Measurements from ENCODE around the gene CLDN14.
A peak's percentile ranks its signal among the peaks of the same experiment; 100 is the strongest.
"Not testable (repeated sequence)": the region's sequence is repeated elsewhere in the genome, so short reads cannot be mapped to it uniquely, and the experiment has no call there.

Gene CLDN14

GRCh38 chr21:36477559-36477958 lies 2.4 kb downstream of the CLDN14 start:
- in situ Hi-C loops (cut with HindIII; ENCODE audit: low pct_unique_long_range_greater_than_20kb, low sequenced_read_pairs) = no loop called here
- no peak for TF ChIP-seq JUND (IDR thresholded peaks at IDR 0.05; ENCODE audit: low read depth)
- DNase-seq (ENCODE audit: low read depth in 1 of 2, low spot score in 1 of 2) = no peak

- DNase-seq (ENCODE audit: low read depth in 1 of 2, low spot score in 1 of 2) = no peak
- in situ Hi-C loops (cut with HindIII; ENCODE audit: low pct_unique_long_range_greater_than_20kb, low sequenced_read_pairs) = no loop called here
- no peak for TF ChIP-seq JUND (IDR thresholded peaks at IDR 0.05; ENCODE audit: low read depth)
Measured at GRCh38 chr21:36477001-36477400, 2.9 kb downstream of the CLDN14 start.

GRCh38 chr21:36476541-36476940 lies 3.4 kb downstream of the CLDN14 start:
- in situ Hi-C loops (cut with HindIII; ENCODE audit: low pct_unique_long_range_greater_than_20kb, low sequenced_read_pairs); DNase-seq (ENCODE audit: low read depth in 1 of 2, low spot score in 1 of 2): not testable (repeated sequence)

GRCh38 chr21:36474591-36474990 lies 5.3 kb downstream of the CLDN14 start:
- in situ Hi-C loops (cut with HindIII; ENCODE audit: low pct_unique_long_range_greater_than_20kb, low sequenced_read_pairs) = no loop called here
- DNase-seq (ENCODE audit: low read depth in 1 of 2, low spot score in 1 of 2) = no peak
- no peak for TF ChIP-seq JUND (IDR thresholded peaks at IDR 0.05; ENCODE audit: low read depth)

GRCh38 chr21:36473203-36473602 lies 6.7 kb downstream of the CLDN14 start:
- no peak for TF ChIP-seq JUND (IDR thresholded peaks at IDR 0.05; ENCODE audit: low read depth)
- in situ Hi-C loops (cut with HindIII; ENCODE audit: low pct_unique_long_range_greater_than_20kb, low sequenced_read_pairs) = no loop called here
- DNase-seq (ENCODE audit: low read depth in 1 of 2, low spot score in 1 of 2) = no peak

GRCh38 chr21:36472377-36472776 lies 7.5 kb downstream of the CLDN14 start:
- no peak for TF ChIP-seq JUND (IDR thresholded peaks at IDR 0.05; ENCODE audit: low read depth)
- DNase-seq (ENCODE audit: low read depth in 1 of 2, low spot score in 1 of 2) = no peak
- in situ Hi-C loops (cut with HindIII; ENCODE audit: low pct_unique_long_range_greater_than_20kb, low sequenced_read_pairs) = no loop called here

GRCh38 chr21:36471254-36471723 lies 8.6 kb downstream of the CLDN14 start:
- TF ChIP-seq JUND (IDR thresholded peaks at IDR 0.05; ENCODE audit: low read depth) = no peak
- in situ Hi-C loops (cut with HindIII; ENCODE audit: low pct_unique_long_range_greater_than_20kb, low sequenced_read_pairs) = no loop called here
- DNase-seq (ENCODE audit: low read depth in 1 of 2, low spot score in 1 of 2) = no peak

GRCh38 chr21:36470294-36470693 lies 9.6 kb downstream of the CLDN14 start:
- TF ChIP-seq JUND (IDR thresholded peaks at IDR 0.05; ENCODE audit: low read depth) = no peak
- in situ Hi-C loops (cut with HindIII; ENCODE audit: low pct_unique_long_range_greater_than_20kb, low sequenced_read_pairs) = no loop called here
- no peak for DNase-seq (ENCODE audit: low read depth in 1 of 2, low spot score in 1 of 2)

- in situ Hi-C loops (cut with HindIII; ENCODE audit: low pct_unique_long_range_greater_than_20kb, low sequenced_read_pairs) = no loop called here
- no peak for DNase-seq (ENCODE audit: low read depth in 1 of 2, low spot score in 1 of 2)
- TF ChIP-seq JUND (IDR thresholded peaks at IDR 0.05; ENCODE audit: low read depth) = no peak
Measured at GRCh38 chr21:36466061-36466511, 13.8 kb downstream of the CLDN14 start.

GRCh38 chr21:36465478-36465877 lies 14.4 kb downstream of the CLDN14 start:
- TF ChIP-seq JUND (IDR thresholded peaks at IDR 0.05; ENCODE audit: low read depth) = no peak
- in situ Hi-C loops (cut with HindIII; ENCODE audit: low pct_unique_long_range_greater_than_20kb, low sequenced_read_pairs) = no loop called here
- no peak for DNase-seq (ENCODE audit: low read depth in 1 of 2, low spot score in 1 of 2)

- in situ Hi-C loops (cut with HindIII; ENCODE audit: low pct_unique_long_range_greater_than_20kb, low sequenced_read_pairs) = no loop called here
- DNase-seq (ENCODE audit: low read depth in 1 of 2, low spot score in 1 of 2) = no peak
- TF ChIP-seq JUND (IDR thresholded peaks at IDR 0.05; ENCODE audit: low read depth) = no peak
Measured at GRCh38 chr21:36464590-36464989, 15.3 kb downstream of the CLDN14 start.

GRCh38 chr21:36463991-36464390 lies 15.9 kb downstream of the CLDN14 start:
- in situ Hi-C loops (cut with HindIII; ENCODE audit: low pct_unique_long_range_greater_than_20kb, low sequenced_read_pairs) = no loop called here
- DNase-seq (ENCODE audit: low read depth in 1 of 2, low spot score in 1 of 2) = no peak
- no peak for TF ChIP-seq JUND (IDR thresholded peaks at IDR 0.05; ENCODE audit: low read depth)

GRCh38 chr21:36463204-36463603 lies 16.7 kb downstream of the CLDN14 start:
- DNase-seq (ENCODE audit: low read depth in 1 of 2, low spot score in 1 of 2) = no peak
- in situ Hi-C loops (cut with HindIII; ENCODE audit: low pct_unique_long_range_greater_than_20kb, low sequenced_read_pairs) = no loop called here
- no peak for TF ChIP-seq JUND (IDR thresholded peaks at IDR 0.05; ENCODE audit: low read depth)

- DNase-seq (ENCODE audit: low read depth in 1 of 2, low spot score in 1 of 2) = peak in 1 of 2 experiments; percentile 26
- in situ Hi-C loops (cut with HindIII; ENCODE audit: low pct_unique_long_range_greater_than_20kb, low sequenced_read_pairs) = no loop called here
- TF ChIP-seq JUND (IDR thresholded peaks at IDR 0.05; ENCODE audit: low read depth) = no peak
Measured at GRCh38 chr21:36461918-36462486, 17.9 kb downstream of the CLDN14 start.

All from T47D (cell line).